Natural killer cell (primary cell): Measurements from ENCODE around the gene TTC23L. TPM values are rescaled to one million over a fixed set of nuclear protein-coding genes. Genes with fewer than 3 reads are reported as not detected.

Experiments used
- ATAC-seq, 3 donors: fragments of 150-1000 bp in 2 of 3; fragments of 200-7000 bp in 1 of 3; cut with Tn5 transposase; 1 replicate in 1 of 3; 2 replicates in 2 of 3; pipeline ENCODE4 v1.10.0; 2021; ENCODE audit warnings: mild to moderate bottlenecking in 2 of 3, moderate library complexity in 2 of 3
- DNase-seq, 2 donors: peaks; one replicate each; pipeline versions ENCODE4 v3.0.0 to v3.0.0-alpha.2; 2013 to 2021; ENCODE audit warnings: mixed read lengths in 1 of 2
- H3K27ac ChIP-seq: one replicate; pipeline ENCODE4 v1.5.1; 2013; ENCODE audit warnings: mild to moderate bottlenecking, low read length
- H3K27me3 ChIP-seq: one replicate; pipeline ENCODE4 v1.6.1; 2013; ENCODE audit warnings: low read length; ENCODE audit not compliant: control insufficient read depth, insufficient read depth
- H3K36me3 ChIP-seq: one replicate; pipeline ENCODE4 v1.6.1; 2013; ENCODE audit warnings: low read length; ENCODE audit not compliant: control insufficient read depth, insufficient read depth
- H3K4me1 ChIP-seq: one replicate; pipeline ENCODE4 v1.6.1; 2013; ENCODE audit warnings: low read length; ENCODE audit not compliant: control insufficient read depth, insufficient read depth
- H3K4me3 ChIP-seq: one replicate; pipeline ENCODE4 v1.5.1; 2013; ENCODE audit warnings: low read length
- H3K9me3 ChIP-seq: one replicate; pipeline ENCODE4 v1.6.1; 2013; ENCODE audit warnings: low read length; ENCODE audit not compliant: control insufficient read depth, insufficient read depth
- H3K27ac Mint-ChIP-seq, 2 donors: one replicate each; pipeline ENCODE4 v1.8.0; 2022; ENCODE audit warnings: mild to moderate bottlenecking in 2 of 2, mixed read lengths in 2 of 2, moderate library complexity in 1 of 2
- H3K27me3 Mint-ChIP-seq, 2 donors: one replicate each; pipeline ENCODE4 v1.8.0; 2022; ENCODE audit warnings: low read depth in 2 of 2, mixed read lengths in 2 of 2
- H3K36me3 Mint-ChIP-seq: one replicate; pipeline ENCODE4 v1.8.0; 2022; ENCODE audit warnings: mixed read lengths
- H3K4me1 Mint-ChIP-seq, 2 donors: one replicate each; pipeline ENCODE4 v1.8.0; 2022; ENCODE audit warnings: mixed read lengths in 2 of 2
- H3K4me3 Mint-ChIP-seq: one replicate; pipeline ENCODE4 v1.8.0; 2022; ENCODE audit warnings: mild to moderate bottlenecking, moderate library complexity, mixed read lengths
- H3K9me3 Mint-ChIP-seq, 2 donors: one replicate each; pipeline ENCODE4 v1.8.0; 2022; ENCODE audit warnings: mixed read lengths in 2 of 2
- WGBS: methylation state at CpG from one replicate; pipeline ENCODE4 v1.1.7; 2013; ENCODE audit warnings: missing lambda C conversion rate; ENCODE audit not compliant: insufficient coverage; 5-methylcytosine and 5-hydroxymethylcytosine counted together
- intact Hi-C: fragments of 100-400 bp; cut with micrococcal nuclease; formaldehyde crosslinking; loops from one replicate; pipeline ENCODE4 v1.14.2; 2022
- total RNA-seq, 4 donors: library from RNA; stranded (reverse); fragments of 120-200 nt in 1 of 4; gene quantifications; one replicate each; pipeline versions ENCODE4 v1.2.3 to v1.2.4, GENCODE V29; 2013 to 2022
- TF ChIP-seq, protein P1 (sequence below): fragments of 200-600 bp; IDR thresholded peaks from one replicate; pipeline ENCODE4 v1.8.0; 2022; ENCODE audit warnings: antibody characterized with exemption

TTC23L gene
- total RNA-seq, 3 donors from 2014 or later (not counting 1 experiment from before 2014, with no cell fraction given) = 0.48 TPM; not detected in 2

DNA sequence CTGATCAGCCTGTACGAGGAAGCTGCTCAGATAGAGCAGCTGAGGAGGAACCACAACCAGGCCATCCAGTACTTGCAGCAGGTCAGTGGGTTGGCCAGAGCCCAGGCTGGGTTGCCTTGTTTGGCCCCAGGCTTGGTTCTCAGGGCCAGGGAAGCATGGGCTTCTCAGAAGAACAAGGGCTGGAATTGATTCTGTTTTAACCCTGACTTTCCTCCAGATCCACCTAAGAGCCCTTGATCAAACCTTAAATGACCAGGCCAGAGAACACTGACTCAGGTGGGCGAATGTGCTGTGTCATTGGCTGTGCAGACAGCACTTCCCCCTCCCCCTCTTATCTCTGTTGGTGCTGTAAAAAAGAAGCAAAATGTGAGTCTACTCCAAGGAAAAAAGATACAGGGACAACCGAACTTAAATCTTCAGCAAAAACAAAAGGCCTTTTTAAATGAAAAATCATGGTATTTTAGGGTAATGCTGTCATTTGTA is 28.1 kb downstream of the TTC23L start:
- DNase-seq (no peak), ATAC-seq (no peak)
- Histone ChIP-seq H3K36me3 (no peaks in the 10 kb centered on the region), H3K27ac (no peak overlapping the region), H3K27me3 (no peaks in the 10 kb centered on the region), H3K9me3 (no peaks in the 10 kb centered on the region), H3K4me1 (no peaks in the 10 kb centered on the region), H3K4me3 (no peak overlapping the region)
- no peaks in the 10 kb centered on the region for H3K9me3 Mint-ChIP-seq
- H3K4me1 Mint-ChIP-seq = no peaks in the 10 kb centered on the region
- WGBS = 45% methylated on average over 1 of the region's 3 CpGs
- intact Hi-C loops = no loop called here
- H3K4me3 Mint-ChIP-seq = no peak overlapping the region
- no peak overlapping the region for H3K27ac Mint-ChIP-seq
- peaks cover 3 to 10% of the 10 kb centered on the region in 2 donors for H3K27me3 Mint-ChIP-seq
- no peaks in the 10 kb centered on the region for H3K36me3 Mint-ChIP-seq
- TF ChIP-seq, protein P1, sequence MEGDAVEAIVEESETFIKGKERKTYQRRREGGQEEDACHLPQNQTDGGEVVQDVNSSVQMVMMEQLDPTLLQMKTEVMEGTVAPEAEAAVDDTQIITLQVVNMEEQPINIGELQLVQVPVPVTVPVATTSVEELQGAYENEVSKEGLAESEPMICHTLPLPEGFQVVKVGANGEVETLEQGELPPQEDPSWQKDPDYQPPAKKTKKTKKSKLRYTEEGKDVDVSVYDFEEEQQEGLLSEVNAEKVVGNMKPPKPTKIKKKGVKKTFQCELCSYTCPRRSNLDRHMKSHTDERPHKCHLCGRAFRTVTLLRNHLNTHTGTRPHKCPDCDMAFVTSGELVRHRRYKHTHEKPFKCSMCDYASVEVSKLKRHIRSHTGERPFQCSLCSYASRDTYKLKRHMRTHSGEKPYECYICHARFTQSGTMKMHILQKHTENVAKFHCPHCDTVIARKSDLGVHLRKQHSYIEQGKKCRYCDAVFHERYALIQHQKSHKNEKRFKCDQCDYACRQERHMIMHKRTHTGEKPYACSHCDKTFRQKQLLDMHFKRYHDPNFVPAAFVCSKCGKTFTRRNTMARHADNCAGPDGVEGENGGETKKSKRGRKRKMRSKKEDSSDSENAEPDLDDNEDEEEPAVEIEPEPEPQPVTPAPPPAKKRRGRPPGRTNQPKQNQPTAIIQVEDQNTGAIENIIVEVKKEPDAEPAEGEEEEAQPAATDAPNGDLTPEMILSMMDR = no peak

DNA sequence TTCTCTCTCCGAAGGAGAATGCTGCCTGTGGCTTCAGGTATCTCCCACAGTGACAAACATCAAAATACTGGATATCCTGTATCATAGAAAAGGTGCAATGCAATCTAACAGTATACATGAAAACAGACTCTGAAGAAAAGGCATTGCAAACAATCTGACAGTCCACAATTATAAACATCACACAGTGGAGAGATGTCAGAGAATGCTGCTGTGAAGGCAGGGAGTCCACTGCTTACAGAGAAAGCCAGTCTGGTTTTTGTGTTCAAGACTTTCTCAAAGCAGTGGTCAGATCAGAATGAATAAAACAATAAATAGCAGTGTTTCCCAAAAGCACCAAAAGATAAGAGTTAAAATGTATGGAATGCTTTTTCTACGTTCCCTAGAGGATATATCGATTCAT is 28.7 kb downstream of the TTC23L start:
- intact Hi-C loops = no loop called here
- no peak overlapping the region for H3K27ac ChIP-seq
- no peak for ATAC-seq

DNA sequence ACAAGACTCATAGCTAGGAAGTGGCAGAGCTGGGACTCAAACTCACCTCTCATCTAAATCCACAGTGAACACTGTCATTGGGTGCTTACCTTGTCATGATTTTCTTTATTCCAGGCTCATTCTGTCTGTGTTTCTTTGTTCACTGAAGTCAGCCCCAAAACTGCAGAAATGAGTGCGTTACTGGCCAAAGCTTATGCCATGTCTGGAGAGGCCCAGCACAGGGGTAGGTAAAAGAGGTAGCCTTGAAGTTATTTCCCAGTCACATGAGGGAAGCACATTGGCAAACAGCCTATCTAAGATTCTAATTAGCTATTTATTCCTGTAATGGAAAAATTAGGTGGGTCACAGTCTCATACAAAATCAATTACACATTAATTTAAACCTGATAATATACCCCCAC is 29.8 kb downstream of the TTC23L start:
- Mint-ChIP-seq H3K4me1 (no peaks in the 10 kb centered on the region), H3K9me3 (no peaks in the 10 kb centered on the region), H3K36me3 (no peaks in the 10 kb centered on the region), H3K27ac (no peak overlapping the region), H3K27me3 (peaks cover 8 to 20% of the 10 kb centered on the region in 2 donors), H3K4me3 (no peak overlapping the region)
- no peak overlapping the region for H3K4me3 ChIP-seq
- TF ChIP-seq, protein P1 = no peak
- H3K9me3 ChIP-seq = no peaks in the 10 kb centered on the region
- intact Hi-C loops = no loop called here
- H3K27me3 ChIP-seq = no peaks in the 10 kb centered on the region
- H3K4me1 ChIP-seq = no peaks in the 10 kb centered on the region
- no peaks in the 10 kb centered on the region for H3K36me3 ChIP-seq
- WGBS = 94% methylated on average over 1 of the region's 1 CpG
- no peak overlapping the region for H3K27ac ChIP-seq
- ATAC-seq (no peak), DNase-seq (no peak)

More for the DNA sequence above, 28.7 kb downstream of the TTC23L start:
- Histone ChIP-seq H3K36me3 (no peaks in the 10 kb centered on the region), H3K9me3 (no peaks in the 10 kb centered on the region), H3K27me3 (no peaks in the 10 kb centered on the region), H3K4me1 (no peaks in the 10 kb centered on the region), H3K4me3 (no peak overlapping the region)
- DNase-seq = no peak
- Mint-ChIP-seq H3K27me3 (peaks cover 3 to 12% of the 10 kb centered on the region in 2 donors), H3K36me3 (no peaks in the 10 kb centered on the region), H3K27ac (no peak overlapping the region), H3K4me3 (no peak overlapping the region), H3K9me3 (no peaks in the 10 kb centered on the region), H3K4me1 (no peaks in the 10 kb centered on the region)
- TF ChIP-seq, protein P1 = no peak
- WGBS = 88% methylated on average over 1 of the region's 3 CpGs

DNA sequence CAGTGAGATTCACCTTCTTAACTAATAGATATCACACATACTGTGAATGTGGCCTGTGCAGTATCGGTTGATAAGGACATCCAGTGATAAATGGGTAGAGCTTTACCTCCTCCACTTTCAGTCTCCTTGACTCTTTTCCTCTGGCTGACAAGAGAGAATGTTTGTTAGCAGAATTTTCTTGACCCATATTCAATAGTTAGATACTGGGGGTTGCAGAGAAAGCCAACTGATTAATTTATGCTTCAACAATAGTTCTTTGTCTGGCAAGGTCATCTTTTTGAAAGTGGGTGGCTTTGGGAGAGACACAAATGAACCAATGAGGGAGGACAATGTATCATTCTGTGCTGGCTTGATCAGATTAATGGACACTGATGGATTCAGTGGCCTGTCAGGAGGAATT is 30.3 kb downstream of the TTC23L start:
- WGBS = no CpG with 5 or more reads among the region's 1 CpG
- no peak for DNase-seq

More for the DNA sequence above, 30.3 kb downstream of the TTC23L start:
- H3K4me3 Mint-ChIP-seq = no peak overlapping the region
- no peaks in the 10 kb centered on the region for H3K4me1 Mint-ChIP-seq
- H3K9me3 Mint-ChIP-seq = no peaks in the 10 kb centered on the region
- Histone ChIP-seq H3K4me3 (no peak overlapping the region), H3K4me1 (no peaks in the 10 kb centered on the region), H3K36me3 (no peaks in the 10 kb centered on the region), H3K27me3 (no peaks in the 10 kb centered on the region), H3K9me3 (no peaks in the 10 kb centered on the region), H3K27ac (no peak overlapping the region)
- TF ChIP-seq, protein P1 = no peak
- no peaks in the 10 kb centered on the region for H3K36me3 Mint-ChIP-seq
- ATAC-seq = no peak
- intact Hi-C loops = no loop called here
- H3K27ac Mint-ChIP-seq = no peak overlapping the region
- H3K27me3 Mint-ChIP-seq = peaks cover 9 to 25% of the 10 kb centered on the region in 2 donors
